CD4-positive, alpha-beta T cell treated with Interleukin-15 for 4 hours (primary cell): Measurements from ENCODE around the gene ABHD12B.

Source experiments
- DNase-seq: peaks from one replicate; pipeline ENCODE4 v3.0.0-alpha.2; 2020; ENCODE audit warnings: low spot score

The ABHD12B gene

DNA sequence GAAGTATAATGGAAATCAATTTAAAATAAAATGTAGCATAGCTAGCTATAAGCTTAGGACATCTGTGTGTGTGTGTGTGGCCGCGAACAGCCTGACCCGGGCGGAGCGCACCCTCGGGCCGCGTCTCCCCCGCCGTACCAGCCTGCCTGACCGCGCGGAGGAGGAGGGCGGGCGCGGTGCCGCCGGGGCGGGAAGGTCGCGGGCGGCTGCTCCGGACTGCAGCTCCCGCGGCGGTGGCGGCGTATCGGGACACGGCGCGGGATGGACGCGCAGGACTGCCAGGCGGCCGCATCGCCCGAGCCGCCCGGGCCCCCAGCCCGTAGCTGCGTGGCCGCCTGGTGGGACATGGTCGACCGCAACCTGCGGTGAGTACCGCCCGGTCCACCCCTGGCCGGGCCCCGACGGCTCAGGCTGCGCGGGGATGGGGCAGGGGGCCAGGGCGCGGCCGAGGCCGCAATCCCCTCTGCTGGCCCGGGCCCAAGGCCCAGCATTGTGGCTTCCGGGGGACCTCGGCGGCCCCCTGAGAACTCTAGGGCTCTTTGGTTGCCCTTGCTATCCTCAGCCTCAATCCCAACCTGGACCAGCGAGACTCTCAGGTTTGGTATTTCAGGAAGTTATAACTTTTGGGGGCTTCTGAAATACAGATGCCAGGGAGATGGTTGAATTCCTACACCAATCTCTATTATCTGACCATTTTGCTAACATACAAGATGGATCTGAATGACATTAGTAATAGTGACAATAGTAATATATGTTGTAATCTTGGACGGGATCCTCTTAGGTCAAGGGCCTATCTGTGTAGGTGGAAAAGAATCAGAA, at the start of gene ABHD12B:
Gene ABHD12B, plus strand, starts transcription at position 140 of the 819 bp plus-strand sequence. Its CDS starts 122 bp downstream, at position 262.
- no peak for DNase-seq

- DNase-seq: no peak
Measured at GRCh38 chr14:50822501-50823042, 49.3 kb upstream of the ABHD12B start.

DNA sequence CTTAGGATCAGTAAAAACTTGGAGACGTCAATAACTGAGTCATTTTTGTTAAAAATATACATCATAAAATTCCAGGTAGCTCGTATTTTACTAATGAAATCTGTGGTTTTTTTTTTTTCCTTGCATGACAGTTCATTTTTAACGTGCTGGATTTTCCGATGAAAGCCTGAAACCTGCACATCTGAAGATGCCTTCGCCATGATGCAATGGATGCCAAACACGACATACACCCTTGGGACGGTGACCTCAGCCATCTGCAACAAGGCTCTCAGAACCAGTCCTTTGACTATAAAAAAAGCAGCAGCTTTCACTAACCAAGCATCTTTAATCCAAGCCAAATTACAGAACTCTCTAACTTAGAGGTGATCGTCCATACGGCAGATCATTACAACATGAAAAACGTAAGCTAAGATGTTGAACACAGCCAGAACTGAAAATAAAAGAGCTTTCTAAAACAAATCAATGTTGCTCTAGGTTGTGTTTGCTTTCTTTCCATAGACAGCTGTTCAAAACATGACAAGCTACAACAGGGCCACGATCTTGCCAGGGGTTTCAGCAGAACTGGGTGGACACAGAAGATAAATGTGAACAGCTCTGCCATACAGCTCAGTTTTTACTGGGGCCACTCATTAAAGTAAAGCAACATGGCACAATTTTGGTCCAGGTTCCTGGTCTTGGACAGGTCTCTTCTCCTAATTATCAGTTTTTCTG, 48.6 kb upstream of the ABHD12B start:
- no peak for DNase-seq

DNA sequence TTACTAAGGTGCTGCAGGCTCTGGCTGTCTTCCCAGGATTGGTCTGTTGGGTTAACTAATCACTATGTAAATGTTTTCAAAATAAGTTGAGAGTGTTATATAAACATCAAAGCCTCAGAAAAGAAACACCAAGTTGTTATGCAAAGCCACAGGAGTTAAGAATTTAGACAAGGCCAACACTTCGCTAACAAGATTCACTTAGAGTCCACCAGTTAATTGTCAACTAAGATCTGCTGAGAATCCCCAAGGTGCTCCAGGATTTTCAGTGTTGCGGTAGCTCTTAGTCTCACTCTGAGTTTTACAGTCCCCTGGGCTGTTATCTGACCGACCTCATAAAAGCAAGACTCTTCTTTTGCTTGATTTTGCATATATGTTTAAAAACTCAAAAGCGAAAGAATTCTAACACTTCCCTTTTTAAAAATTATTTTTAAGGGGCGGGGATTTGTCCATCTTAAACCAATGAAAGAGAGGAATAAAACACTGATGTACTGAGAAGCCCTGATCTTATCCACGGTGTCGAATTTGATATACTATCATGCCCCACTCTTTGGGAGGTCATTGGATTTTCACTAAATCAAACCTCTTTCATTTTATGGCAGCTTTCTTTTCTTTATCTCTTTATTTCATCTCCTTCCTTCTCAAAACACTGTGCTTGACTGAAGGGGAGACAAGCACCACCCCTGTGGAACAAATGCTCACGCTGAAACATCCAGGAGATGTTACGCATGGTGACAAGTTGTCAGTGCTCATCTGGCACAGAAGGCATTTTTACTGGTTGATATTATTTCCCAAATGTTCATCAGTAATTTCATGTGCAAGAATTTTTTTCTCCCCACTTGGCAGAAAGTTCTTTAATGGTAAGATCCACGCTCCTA, 47.9 kb upstream of the ABHD12B start:
- DNase-seq: no peak

GRCh38 chr14:50825307-50825706, 46.5 kb upstream of the ABHD12B start:
- no peak for DNase-seq

DNA sequence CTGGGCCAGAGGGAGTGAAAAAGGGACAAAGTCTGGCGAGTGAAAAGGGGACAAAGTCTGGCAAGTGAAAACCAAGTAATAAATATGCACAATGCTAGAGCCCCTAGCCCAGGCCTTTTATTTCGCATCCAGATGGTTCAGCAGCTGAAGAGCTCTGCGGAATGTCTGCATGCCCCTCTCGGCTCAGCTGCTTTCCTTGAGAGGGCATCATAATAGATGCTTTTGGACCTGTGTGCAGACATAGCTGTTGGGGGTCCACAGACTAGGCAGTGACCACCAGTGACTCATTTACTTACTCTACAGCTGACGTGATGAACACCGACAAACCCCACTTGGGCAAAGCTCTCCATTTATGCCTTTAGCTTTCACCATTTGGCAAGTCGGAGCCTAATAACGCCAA, 45.2 kb upstream of the ABHD12B start:
- DNase-seq: no peak

DNA sequence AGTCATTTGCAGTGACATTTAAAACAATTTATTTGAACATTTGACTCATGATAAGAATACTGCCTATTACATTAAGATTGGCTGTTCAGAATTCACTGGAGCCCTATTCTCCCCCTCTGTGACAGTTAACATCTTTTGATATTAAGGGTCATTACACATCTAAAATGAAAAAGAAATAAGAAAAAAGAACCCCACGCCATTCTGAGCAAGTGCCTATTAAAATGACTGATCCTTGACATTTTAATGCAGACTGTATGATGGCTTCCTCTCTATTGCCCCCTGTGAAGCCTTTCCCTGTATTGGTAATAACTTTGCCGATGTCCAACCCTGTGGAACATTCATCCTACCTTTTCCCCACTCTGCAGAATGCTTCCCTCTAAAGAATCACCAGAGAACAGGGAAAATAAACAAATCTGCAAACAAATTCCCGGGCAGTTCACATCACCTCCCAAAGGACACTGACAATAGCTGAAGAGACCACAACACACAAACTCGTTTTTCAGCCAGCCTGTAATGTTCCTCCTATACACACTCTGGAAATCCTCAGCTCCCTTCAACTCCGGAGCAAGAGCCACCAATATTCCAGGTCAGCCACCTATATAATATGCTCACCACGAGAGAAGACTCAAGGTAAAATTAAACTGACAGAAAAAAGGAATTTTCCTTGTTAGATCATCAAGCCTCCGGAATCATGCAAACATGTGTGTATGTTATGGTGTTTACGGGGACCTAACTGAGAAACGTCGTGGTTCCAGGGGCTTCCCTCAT, 42.9 kb upstream of the ABHD12B start:
- DNase-seq: no peak

- no peak for DNase-seq
Measured at GRCh38 chr14:50829489-50830043, 42.3 kb upstream of the ABHD12B start.

DNA sequence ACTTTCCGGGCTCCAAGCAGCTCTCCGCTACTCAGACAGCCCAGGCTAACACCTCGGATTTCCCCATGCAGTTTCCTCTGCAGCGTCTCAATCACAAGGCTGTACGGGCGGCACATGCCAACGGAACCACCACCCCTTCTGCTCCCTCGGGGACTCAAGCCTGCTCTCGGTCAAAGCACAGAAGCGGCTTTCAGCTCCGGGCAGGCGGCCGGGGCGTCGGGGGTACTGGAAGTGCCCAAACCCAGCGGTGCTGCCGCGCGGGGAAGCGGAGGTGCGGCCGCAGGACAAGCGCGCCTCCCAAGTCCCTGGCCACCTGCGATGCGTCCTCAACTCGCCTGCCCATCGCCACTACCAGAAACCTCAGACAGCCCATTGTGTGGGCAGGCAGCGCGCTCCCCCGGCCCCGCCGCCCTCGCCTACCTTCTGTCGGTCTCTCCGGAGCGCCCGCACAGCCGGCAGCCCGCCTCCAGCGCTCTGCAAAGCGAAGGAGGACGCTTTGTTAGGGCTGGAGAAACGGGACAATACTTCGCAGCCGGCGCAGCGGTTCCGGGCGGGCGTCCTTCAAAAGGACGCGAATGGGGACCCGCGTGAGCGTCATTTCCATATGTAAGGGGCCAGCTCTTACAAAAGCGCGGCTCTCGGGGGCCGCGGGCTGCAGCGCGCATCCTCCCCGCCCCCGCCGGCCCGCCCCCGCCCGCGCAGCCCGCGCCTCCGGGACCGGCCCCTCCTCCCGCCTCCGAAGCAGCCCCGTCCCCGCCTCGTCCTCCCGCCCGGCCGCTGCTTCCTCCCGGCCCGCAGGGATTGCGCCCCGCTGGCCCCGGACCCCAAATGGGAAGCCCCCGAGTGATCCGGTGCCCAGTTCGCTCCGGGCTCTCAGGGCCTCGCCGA, 41.6 kb upstream of the ABHD12B start:
- peak; percentile 52 for DNase-seq

DNA sequence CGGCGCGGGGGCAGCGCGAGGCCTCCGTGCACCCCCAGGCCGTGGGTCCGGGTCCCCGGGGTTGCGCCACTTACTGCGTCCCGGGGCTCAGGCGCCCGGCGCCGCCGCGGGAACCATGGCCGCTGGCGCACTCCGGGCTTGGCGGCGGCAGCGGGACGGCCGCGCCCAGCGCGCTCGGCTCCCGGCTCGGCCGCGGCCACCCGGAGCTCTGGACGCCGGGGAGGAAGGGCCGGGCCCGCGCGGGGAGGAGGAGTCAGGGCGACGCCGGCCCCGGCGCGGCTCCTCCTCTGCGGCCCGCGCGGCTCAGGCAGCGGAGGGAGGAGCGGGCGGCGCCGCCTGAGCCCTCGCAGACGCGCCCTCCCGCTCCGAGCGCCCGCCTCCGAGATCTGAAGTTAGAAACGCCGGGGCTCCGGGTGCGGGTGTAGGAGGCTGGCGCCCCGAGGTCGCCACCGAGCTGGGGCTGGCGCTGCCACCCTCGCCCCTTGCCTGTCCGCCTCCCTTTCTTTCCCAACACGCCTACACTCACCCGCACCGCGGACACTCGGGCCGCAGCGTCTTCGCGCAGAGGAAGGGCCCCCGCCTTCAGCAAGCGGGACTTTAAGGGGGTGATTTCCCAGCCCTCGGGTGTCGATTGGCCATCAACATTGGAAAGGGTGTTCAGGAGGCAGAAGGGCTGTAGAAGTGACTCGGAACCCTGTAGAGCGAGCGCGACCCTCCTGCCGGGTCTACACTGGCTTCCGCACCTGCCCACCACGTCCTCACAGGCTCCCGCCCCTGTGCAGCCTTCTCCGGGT, 40.7 kb upstream of the ABHD12B start, which contains the start of gene NIN:
Gene NIN, minus strand, starts transcription at position 231 of the 794 bp plus-strand sequence. CDS start 9,106 bp downstream, outside the sequence.
- peak; percentile 61 for DNase-seq

- DNase-seq: no peak
Measured at GRCh38 chr14:50831726-50832168, 40.1 kb upstream of the ABHD12B start.

DNA sequence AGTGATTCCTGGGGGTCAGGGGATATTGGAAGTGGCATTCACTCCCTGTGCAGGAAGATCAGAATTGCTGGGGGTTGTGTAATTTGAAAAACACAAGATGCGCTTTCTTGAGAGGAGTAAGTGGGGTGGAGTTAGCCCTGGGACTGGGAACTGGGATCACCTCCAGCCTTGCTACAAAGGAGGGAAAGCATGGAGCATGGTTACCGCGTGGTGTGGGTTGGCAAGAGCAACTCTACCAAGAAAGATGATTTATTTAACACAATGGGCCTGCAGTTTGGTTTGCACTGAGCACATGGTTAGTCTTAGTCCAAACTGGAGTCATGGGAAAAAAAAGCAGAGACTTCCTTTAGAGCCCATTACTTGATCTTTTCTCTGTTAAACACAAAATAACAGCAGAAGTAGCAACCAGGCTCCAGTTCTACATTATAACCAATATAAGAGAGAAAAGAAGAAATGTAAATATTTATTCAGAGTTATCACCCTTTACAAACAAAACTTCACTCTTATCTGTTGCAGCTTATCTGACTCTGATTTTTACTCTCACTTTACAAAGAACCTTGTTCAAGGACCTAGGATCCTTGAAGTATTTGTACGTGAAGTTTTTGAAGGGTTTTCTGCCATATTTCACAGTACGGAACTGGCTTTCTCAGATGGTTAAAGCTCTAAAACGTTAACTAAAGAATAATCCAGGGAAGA, 38.8 kb upstream of the ABHD12B start:
- DNase-seq: no peak

DNA sequence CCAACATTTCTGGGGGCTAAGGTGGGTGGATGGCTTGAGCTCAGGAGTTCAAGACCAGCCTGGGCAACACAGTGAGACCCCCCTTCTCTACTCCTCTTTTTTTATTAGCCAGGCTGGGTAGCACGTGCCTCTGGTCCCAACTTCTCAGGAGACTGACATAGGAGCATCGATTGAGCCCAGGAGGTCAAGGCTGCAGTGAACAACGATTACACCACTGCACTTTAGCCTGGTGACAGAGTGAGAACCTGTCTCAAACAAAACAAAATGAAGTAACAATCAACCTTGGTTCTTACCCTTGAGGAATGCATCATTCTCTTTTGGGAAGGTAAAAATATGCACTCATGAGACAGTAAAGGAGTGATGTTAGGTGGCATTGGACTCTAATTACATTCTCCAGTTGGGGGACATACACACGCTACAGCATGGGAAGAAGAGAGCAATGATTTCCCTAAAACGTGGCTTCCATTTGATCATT, 37.0 kb upstream of the ABHD12B start:
- no peak for DNase-seq

DNA sequence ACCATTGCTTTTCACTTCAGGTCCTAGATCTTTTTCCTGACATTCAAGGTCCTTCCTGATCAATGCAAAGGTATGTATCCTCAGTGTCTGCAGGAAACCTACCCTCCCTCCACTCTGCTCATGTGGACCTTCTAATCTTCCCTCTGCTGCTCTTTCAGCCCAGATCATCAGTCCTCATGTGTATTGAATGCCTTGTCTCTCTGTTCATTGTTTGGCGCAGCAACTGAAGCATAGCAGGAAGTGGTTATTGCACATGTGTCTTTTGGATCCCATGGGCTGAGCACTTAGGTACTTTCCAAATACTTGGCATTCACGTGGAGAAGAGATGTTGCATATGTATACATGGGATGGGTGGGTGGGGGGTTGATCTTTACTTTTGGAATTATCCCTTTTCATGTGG, 36.6 kb upstream of the ABHD12B start:
- DNase-seq: peak; percentile 35

DNA sequence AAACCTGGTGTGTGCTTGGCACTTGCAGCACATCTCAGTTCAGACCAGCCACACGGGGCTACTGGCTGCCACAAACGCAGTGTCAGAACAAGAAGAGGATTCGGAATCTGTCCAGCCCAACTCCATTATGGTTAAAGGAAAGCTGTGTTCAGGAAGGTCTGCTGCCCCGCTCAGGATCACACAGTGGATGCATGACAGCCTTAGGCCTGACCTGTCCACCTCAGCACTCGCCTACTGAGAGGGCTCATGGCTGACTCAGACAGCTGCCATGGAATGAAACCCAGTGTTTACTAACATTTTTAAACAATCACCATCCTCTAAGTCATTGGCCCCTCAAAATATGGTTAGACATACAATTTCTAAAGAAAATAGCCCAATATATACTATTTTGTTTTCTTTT, 35.3 kb upstream of the ABHD12B start:
- no peak for DNase-seq

DNA sequence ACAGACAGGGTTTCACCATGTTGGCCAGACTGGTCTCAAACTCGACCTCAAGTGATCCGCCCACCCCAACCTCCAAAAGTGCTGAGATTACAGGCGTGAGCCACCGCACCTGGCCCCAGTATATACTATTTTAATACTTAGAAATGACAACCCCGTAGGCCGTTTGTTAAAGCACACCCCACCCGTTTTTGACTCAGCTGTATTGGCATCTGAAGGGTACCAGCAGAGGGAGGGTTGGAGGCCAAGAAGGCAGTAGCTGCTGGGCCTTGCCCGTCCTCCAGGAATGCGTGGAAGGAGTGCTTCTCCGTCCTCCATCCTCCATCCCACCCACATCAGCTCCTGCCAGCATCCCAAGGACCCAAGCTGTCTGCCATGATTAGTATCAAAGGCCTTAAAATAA, 34.6 kb upstream of the ABHD12B start:
- no peak for DNase-seq

GRCh38 chr14:50837850-50838470, 33.9 kb upstream of the ABHD12B start:
- DNase-seq: no peak

GRCh38 chr14:50839048-50839447, 32.8 kb upstream of the ABHD12B start:
- DNase-seq: no peak
